AG09309 (cell line): ENCODE measurements around the gene ADAM15.

Experiments used
- DNase-seq: peaks from one replicate; pipeline ENCODE4 v3.0.0-alpha.2; 2010; ENCODE audit warnings: low read depth
- H3K4me3 ChIP-seq: 2 replicates; pipeline ENCODE4 v1.5.1; 2011; ENCODE audit warnings: mild to moderate bottlenecking, low read depth, low read length, moderate library complexity; ENCODE audit not compliant: control insufficient read depth
- CTCF ChIP-seq: IDR thresholded peaks from 2 replicates; pipeline ENCODE4 v1.5.1; 2011; ENCODE audit warnings: mild to moderate bottlenecking, low read depth, low read length, inconsistent platforms; ENCODE audit not compliant: insufficient read depth, control insufficient read depth; ENCODE audit errors: missing control alignments

The ADAM15 gene

GRCh38 chr1:155064832-155065429 lies 13.8 kb downstream of the ADAM15 start:
- DNase-seq: no peak
- TF ChIP-seq CTCF: no peak
- H3K4me3 ChIP-seq: no peak overlapping the region

- no peak for TF ChIP-seq CTCF
- no peak for DNase-seq
- H3K4me3 ChIP-seq: no peak overlapping the region
Measured at GRCh38 chr1:155066777-155067176, 15.7 kb downstream of the ADAM15 start.

GRCh38 chr1:155068599-155068998 lies 17.5 kb downstream of the ADAM15 start:
- H3K4me3 ChIP-seq: no peak overlapping the region
- DNase-seq: no peak
- no peak for TF ChIP-seq CTCF

GRCh38 chr1:155069551-155070157 lies 18.5 kb downstream of the ADAM15 start:
- no peak overlapping the region for H3K4me3 ChIP-seq
- no peak for DNase-seq
- TF ChIP-seq CTCF: no peak

- H3K4me3 ChIP-seq: peak overlapping the region; percentile 35; the same call in 1 of the 2 replicates
Measured at GRCh38 chr1:155070158-155070621, 19.1 kb downstream of the ADAM15 start.

More at GRCh38 chr1:155070158-155070621, 19.1 kb downstream of the ADAM15 start:
- DNase-seq: no peak
- no peak for TF ChIP-seq CTCF
